ENCODE data around the gene ATP6AP1.

GRCh38 chrX:154466036-154466435 lies 37.6 kb downstream of the ATP6AP1 start:
- TF ChIP-seq CTCF (IDR thresholded peaks at IDR 0.05 in 8 of 11, conservative IDR thresholded peaks at IDR 0.05 in 3 of 11), result no peak
- TF ChIP-seq POLR2A (IDR thresholded peaks at IDR 0.05), result no peak
